Measurements from ENCODE around the gene ZNF595.
A peak's percentile ranks its signal among the peaks of the same experiment; 100 is the strongest.
"Not testable (repeated sequence)": the region's sequence is repeated elsewhere in the genome, so short reads cannot be mapped to it uniquely, and the experiment has no call there.

ZNF595 gene

GRCh38 chr4:52804-53479, at the start of gene ZNF595:
Gene ZNF595 (plus strand): TSS chr4:53321. CDS start chr4:53489, 168 bp downstream.
- DNase-seq, result not testable (repeated sequence)

DNA sequence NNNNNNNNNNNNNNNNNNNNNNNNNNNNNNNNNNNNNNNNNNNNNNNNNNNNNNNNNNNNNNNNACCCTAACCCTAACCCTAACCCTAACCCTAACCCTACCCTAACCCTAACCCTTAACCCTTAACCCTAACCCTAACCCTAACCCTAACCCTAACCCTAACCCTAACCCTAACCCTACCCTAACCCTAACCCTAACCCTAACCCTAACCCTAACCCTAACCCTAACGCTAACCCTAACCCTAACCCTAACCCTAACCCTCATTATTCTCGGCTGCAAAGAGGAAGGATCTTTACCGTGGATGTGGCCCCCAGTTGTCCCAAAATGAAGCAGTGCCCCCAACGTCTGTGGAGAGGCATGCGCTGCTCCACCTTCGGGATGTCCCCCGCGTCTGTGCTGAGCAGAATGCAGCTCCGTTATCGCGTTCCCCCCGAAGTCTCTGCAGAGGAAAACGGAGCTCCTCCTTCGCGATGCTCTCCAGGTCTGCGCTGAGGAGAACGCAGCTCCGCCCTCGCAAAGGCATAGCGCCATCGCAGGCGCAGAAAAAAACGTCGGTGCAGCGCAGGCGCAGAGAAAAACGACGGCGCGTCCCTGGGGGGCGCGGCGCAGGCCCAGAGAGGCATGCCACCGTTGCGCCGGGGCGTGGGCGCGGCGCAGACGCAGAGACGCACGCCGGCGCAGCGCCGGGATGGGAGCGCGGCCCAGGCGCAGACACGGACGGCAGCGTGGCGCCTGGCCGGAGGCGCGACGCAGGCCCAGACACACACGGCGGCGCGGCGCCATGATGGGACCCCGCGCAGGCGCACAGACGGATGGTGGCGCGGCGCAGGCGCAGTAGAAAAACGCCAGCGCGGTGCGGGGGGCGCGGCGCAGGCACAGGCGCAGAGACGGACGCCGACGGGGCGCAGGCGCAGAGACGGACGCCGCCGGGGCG, 42.9 kb upstream of the ZNF595 start:
- peak; percentile 0 for DNase-seq

- not testable (repeated sequence) for DNase-seq
Measured at GRCh38 chr4:11095-11815, 41.9 kb upstream of the ZNF595 start.

DNA sequence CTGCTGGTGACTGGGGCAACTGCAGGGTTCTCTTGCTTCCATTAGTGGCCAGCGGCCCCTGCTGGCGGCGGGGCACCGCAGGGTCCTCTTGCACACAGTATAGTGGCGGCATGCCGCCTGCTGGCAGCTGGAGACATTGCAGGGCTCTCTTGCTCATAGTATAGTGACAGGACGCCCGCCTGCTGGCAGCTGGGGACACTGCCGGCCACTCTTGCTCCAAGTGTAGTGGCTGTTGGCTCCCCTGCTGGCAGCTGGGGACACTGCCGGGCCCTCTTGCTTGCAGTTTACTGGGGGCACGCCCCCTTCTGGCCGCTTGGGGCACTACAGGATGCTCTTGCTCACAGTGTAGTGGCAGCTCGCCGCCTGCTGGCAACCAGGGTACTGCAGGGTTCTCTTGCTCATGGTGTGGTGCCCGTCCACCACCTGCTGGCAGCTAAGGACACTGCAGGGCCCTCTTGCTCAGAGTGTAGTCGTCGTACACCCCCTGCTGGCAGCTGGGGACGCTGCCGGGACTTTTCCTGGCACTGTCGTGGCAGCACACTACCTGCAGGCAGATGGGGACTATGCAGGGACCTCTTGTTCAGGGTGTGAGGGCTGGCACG, 41.2 kb upstream of the ZNF595 start:
- DNase-seq, result peak; percentile 5

- DNase-seq, result not testable (repeated sequence)
Measured at GRCh38 chr4:18128-18527, 35.0 kb upstream of the ZNF595 start.

- not testable (repeated sequence) for DNase-seq
Measured at GRCh38 chr4:18589-18988, 34.5 kb upstream of the ZNF595 start.

DNA sequence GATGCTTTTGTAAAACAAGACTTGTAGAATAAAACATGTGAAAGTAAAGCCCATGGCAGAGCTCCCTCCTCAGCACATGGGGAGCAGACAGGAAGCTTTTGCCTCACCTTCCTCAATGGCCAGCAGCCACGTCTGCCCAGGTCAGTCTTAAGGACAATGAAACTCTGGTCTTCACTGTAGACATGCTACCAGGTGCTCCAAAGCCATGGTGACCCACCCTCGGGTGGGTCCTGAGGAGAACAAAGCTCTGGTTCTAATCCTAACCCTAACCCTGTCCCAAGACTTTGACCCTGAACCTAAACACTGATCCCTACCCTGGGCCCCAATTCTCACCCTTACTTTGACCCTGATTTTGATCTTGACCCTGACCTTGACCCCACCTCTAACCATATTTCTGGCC, 30.2 kb upstream of the ZNF595 start:
- DNase-seq, result not testable (repeated sequence)

DNA sequence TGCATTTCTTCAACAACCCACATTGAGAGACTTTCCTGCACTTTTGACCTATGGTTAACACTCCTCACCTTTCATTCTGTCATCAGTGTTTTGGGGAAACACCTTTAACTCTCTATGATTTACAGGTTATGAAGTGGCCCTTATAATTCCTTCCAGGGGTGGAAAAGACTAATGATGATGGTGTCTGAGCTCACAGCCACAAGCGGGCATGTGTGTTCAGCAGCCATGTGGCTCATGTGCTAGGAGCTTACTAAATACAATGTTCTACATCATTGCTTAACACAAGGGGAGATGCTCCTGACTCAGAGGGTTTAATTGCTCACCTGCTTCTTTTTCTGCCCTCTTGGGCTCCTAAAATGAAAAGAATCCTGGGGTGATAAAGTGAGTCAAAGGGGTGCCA, 28.8 kb upstream of the ZNF595 start:
- DNase-seq, result not testable (repeated sequence)

DNA sequence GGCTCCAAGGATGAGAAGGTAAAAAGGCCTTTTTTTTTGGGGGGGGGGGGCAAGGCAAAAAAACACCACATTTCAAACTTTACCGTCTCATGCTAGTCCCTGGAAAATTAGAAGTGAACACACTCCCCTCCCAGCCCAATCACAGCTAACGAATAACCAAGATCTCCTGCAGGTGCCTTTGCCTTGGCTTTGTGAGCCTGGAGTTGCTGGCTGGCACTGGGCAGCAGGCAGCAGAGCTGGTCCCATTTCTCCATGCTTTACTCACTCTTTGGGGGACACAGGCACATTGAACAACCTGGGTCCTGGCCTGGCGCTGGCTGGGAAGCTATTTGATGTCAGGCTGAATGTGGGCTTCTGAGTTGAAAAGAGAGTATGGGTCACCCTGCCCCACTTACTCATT, 25.6 kb upstream of the ZNF595 start:
- DNase-seq, result not testable (repeated sequence)

GRCh38 chr4:28767-29542, 24.2 kb upstream of the ZNF595 start:
- DNase-seq, result not testable (repeated sequence)

DNA sequence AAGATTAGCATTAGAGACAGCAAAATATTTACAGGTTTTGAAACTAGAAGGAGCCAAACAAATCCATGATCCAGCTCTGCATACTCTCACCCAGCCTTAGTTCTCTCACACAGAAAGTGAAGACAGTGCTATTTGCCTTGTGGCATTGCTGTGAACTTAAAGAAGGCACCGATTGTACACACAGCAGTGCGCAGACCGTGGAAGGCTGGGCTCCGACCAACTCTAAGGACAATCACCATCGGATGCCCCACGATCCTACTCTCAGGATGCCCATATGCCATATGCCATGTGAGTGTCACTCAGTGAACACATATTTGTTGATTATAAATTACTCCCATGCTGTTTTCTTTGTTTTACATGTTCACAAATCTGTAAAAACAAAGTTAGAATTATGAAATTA, 19.8 kb upstream of the ZNF595 start:
- not testable (repeated sequence) for DNase-seq

DNA sequence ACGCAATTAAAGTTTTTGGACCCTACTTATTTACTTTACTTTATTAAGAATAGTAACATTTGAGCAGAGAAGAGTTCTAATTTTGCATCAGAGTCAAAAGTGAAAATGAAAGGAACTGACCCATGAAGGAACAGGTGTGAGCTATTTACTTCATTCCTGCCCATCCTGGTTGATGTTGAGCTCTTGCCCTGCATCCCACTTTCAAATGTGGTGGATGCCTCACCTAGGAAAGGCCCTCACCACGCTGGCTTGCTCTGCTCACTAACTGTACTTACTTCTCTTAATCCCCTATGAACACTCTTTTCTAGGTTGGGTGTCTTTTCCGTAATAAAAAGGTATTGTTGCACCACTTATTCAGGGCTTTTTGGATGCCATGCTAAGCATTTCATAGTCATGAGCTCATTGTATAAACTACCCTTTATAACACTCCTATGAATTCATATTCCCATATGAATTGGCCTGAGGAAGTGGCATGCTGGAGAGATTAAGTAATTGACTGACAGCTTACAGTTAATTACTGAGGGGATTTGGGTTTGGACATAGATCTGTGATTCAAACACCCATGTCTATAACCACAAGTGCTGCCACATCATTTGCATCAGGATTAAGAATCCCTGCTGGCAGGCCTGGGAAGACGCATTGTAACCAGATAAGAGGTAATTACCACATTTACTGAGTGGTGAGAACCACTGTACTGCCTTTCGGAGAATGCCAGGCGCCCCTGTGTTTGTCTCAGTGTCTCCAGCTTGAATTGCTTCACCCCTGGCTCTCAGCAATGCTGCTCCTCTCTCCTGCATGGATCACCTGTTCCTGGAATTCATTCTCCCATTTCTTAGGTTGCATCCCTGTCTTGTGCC, 16.3 kb upstream of the ZNF595 start:
- DNase-seq, result not testable (repeated sequence)

- not testable (repeated sequence) for DNase-seq
Measured at GRCh38 chr4:38202-38601, 14.9 kb upstream of the ZNF595 start.

- DNase-seq, result not testable (repeated sequence)
Measured at GRCh38 chr4:43375-43774, 9.7 kb upstream of the ZNF595 start.

DNA sequence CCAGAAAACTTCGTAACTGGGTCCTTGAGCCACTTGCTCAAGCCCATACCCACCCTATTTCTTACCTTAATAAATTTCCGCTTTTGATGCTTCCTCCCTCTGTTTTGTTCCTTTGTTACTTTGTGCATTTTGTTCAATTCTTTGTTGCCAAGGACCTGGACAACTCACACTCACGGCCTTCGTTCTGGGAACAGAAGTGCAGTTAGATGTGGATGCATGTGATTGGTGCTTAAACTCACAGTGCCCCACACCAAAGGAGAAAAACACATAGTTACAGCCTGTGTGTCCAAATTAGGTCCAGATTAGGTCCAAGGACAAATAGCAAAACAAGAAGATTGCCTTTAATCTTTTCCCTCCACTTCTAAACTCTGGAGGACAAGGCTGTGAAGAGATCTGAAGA, 1.9 kb upstream of the ZNF595 start:
- DNase-seq, result not testable (repeated sequence)

DNA sequence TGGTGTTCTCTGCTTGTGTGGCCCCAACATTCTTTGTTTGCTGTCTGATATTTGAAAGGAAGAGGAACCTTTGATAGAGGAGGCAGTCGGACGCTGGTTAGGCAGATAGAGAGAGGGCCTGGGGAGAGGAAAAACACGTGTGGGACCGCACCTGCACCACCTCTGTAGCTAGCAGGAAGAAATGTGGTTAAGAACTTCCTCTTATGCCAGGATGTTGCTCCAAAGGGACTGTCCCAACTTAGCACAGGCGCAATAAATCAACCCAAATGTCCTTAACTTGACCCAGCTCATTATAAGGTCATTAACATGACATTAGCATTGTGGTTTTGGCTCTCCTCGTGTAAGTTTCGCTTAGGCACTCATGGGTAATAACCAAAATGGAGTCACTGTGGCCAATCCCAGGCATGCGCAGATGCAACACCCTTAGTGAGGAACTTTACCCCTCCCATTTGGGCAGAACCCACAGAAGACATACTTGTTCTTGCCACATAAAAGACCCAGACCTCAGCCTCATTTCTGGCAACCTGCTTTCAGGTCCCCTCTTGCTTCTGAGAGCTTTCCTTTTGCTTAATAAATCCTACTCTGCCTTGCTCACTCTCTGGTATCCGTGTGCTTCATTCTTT, 1.4 kb upstream of the ZNF595 start:
- DNase-seq, result not testable (repeated sequence)

DNA sequence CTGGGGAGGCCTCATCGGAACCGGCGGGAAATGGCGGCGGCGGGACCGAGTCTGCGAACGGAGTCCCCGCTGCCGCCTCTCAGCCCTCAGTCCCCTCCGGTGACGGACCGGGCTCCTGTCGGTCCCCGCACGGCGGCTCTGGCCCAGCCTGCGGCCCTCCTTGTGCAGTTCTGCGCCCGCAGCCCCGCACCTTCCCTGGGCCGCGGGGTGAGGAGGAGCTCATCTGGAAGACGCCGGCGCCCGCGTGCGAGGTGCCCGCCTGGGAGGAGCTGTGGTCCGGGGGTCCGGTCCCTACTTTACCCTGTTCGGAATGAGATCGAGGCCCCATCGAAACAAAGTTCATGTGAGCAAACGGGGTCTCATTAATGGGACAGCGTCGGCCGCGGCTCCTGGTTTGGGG, 400 bp downstream of the ZNF595 start:
- DNase-seq, result not testable (repeated sequence)

- not testable (repeated sequence) for DNase-seq
Measured at GRCh38 chr4:64733-65132, 11.6 kb downstream of the ZNF595 start.

- no peak for DNase-seq
Measured at GRCh38 chr4:71830-72229, 18.7 kb downstream of the ZNF595 start.

DNA sequence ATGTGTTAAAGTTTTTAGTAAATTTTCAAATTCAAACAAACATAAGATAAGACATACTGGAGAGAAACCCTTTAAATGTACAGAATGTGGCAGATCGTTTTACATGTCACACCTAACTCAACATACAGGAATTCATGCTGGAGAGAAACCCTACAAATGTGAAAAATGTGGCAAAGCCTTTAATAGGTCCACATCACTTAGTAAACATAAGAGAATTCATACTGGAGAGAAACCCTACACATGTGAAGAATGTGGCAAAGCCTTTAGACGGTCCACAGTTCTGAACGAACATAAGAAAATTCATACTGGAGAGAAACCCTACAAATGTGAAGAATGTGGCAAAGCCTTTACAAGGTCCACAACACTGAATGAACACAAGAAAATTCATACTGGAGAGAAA, 32.8 kb downstream of the ZNF595 start:
- DNase-seq, result no peak
